Stimulated activated naive CD8-positive, alpha-beta T cell treated with anti-CD3 and anti-CD28 coated beads, Interleukin-15, Interleukin-2, amounts not matched to agents 100 ng/mL and 50 ng/mL, for 24 hours (primary cell): ENCODE data around the gene ST6GAL2.

ENCODE experiments used
- H3K27ac Mint-ChIP-seq: one replicate; pipeline ENCODE4 v1.8.0; 2021; ENCODE audit warnings: mild to moderate bottlenecking, mixed read lengths
- H3K27me3 Mint-ChIP-seq: one replicate; pipeline ENCODE4 v1.8.0; 2021; ENCODE audit warnings: mixed read lengths
- H3K36me3 Mint-ChIP-seq: one replicate; pipeline ENCODE4 v1.8.0; 2021; ENCODE audit warnings: low read depth, mixed read lengths
- H3K4me1 Mint-ChIP-seq: one replicate; pipeline ENCODE4 v1.8.0; 2021; ENCODE audit warnings: low read depth, mixed read lengths
- H3K4me3 Mint-ChIP-seq: one replicate; pipeline ENCODE4 v1.8.0; 2021; ENCODE audit warnings: mild to moderate bottlenecking, mixed read lengths
- H3K9me3 Mint-ChIP-seq: one replicate; pipeline ENCODE4 v1.8.0; 2021; ENCODE audit warnings: mixed read lengths

The ST6GAL2 gene

DNA sequence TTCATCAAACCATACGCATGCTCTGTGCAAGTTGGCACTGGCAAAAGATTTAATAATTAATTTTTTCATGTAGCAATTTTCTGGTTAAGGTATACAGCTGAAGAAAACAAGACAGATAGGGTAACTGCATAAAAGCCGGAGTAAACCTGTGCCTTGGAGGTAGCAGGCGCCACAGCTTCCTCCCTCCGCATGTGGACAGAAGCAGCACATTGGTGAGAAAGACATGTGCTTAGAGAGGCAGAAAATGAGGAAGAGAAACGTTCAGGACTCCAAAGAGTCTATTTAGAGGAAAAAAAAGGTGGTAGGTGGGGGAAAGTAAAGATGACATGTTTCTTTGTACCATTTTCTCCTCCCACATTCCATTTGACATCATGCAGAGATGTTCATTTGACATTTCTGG lies 9.3 kb downstream of the ST6GAL2 start:
- Mint-ChIP-seq H3K27ac (no peak overlapping the region), H3K4me3 (no peak overlapping the region), H3K9me3 (no peaks in the 10 kb centered on the region), H3K36me3 (no peaks in the 10 kb centered on the region), H3K27me3 (peaks cover 2% of the 10 kb centered on the region), H3K4me1 (no peaks in the 10 kb centered on the region)

DNA sequence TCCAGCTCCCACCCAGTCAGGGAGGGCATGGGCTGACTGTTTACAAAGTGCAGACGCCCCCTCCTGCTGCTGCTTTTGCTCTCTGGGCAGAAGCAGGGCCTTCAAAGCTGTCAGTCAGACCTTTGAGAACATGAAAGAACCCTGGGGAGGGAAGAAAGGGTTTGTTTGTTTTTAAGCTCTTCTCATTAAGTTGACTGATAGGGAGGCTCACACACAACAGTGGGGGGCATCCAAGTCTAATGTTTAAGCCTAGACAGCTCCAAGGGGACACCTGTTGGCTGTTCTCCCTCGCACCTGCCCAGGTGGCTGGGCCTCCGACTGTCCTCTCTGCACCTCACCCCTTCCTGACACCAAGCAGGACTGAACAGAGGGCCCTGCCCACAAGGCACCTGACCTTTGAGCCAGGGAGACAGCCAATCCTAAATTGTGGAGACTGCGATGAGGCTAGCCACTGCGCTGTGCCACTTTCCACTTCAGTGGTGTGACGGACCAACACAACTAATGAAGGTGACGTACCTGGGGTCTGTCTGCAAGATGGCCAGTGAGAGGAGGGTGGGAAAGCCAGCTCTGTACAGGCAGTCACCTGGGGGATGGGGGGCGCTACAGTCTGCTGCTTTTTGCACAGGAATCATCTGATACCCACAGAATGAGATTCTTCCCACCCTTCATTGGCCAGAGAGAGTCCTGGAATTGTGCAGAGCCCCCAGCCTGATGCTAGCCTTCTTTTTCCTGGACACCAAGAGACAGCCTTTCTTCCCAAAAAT lies 16.3 kb downstream of the ST6GAL2 start:
- no peaks in the 10 kb centered on the region for H3K4me1 Mint-ChIP-seq
- H3K4me3 Mint-ChIP-seq, result no peak overlapping the region
- H3K27me3 Mint-ChIP-seq, result no peaks in the 10 kb centered on the region
- H3K36me3 Mint-ChIP-seq, result no peaks in the 10 kb centered on the region
- no peaks in the 10 kb centered on the region for H3K9me3 Mint-ChIP-seq
- H3K27ac Mint-ChIP-seq, result no peak overlapping the region

DNA sequence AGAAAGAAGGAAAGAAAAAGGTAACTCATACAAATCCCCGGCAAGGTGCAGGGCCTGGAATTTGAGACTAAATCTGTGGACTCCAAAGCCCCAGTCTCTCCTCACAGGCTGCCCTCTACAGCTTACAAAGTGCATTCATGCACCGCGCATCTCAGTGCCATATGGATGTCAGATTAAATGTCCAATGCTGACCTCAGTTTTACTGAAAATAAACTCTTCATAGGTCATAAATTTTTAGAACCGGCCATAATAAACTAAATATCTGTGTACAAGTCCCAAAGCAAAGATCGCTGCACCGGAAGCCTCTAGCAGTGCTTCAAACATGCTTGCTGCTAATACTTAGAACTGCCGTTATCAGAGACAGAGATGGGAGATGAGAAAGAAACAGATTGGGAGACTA lies 17.7 kb downstream of the ST6GAL2 start:
- H3K9me3 Mint-ChIP-seq, result no peaks in the 10 kb centered on the region
- H3K4me1 Mint-ChIP-seq, result no peaks in the 10 kb centered on the region
- H3K36me3 Mint-ChIP-seq, result no peaks in the 10 kb centered on the region
- H3K27me3 Mint-ChIP-seq, result no peaks in the 10 kb centered on the region
- H3K27ac Mint-ChIP-seq, result no peak overlapping the region
- H3K4me3 Mint-ChIP-seq, result no peak overlapping the region

DNA sequence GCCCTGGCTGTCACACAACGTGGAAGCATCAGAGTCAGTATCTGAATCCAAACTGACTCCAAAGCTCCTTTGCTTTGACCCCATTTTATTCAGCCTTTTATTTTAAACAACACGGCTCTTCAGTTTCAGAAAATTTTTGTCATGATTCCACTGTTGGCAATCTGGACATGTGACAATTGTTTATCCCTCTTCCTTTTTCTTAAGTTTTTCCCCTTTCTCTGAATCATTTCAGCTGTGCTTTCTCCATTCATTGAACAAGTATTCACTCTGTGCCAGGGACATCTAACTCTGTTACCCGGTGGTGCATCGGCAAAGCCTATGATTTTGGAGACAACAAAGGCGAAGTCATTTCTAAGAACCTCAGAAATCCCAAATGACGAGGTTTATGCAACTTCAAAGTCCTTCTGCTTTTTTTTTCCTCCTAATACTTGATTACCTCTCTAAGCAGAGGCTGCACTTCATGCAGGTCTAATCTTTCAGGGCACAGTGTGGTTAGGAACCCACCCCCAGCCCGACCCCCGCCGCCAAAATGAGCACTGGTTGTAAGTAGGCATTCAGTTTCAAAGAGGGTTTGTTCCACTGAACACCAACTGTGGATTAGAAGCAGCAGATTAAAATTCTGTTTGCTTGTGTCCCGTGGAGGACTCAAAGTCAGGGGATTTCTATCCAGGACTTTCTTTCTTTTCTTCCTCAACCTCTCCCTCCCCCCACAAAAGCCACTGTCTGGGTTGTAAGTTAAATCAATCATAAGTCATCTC lies 18.6 kb downstream of the ST6GAL2 start:
- H3K27ac Mint-ChIP-seq, result no peak overlapping the region
- no peaks in the 10 kb centered on the region for H3K27me3 Mint-ChIP-seq
- H3K36me3 Mint-ChIP-seq, result no peaks in the 10 kb centered on the region
- no peaks in the 10 kb centered on the region for H3K9me3 Mint-ChIP-seq
- no peaks in the 10 kb centered on the region for H3K4me1 Mint-ChIP-seq
- no peak overlapping the region for H3K4me3 Mint-ChIP-seq

DNA sequence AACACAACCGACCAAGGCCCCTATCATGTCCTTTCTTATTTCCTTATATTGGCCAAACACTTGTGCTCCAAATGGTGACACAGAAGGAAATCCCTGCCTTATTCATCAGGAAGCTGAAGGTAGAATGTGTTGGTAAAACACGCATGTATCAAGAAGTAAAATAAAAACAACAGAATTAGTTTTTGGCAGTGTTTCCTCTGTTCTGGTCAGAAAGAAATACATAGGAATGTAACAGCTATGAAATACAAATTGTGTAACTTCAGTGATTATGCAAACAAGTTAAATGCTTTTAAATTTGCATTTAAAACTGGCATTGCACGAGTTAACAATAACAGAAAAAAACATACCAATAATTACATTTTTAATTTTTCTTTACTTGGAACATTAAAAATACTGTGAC lies 19.3 kb downstream of the ST6GAL2 start:
- Mint-ChIP-seq H3K27me3 (no peaks in the 10 kb centered on the region), H3K4me1 (no peaks in the 10 kb centered on the region), H3K4me3 (no peak overlapping the region), H3K9me3 (no peaks in the 10 kb centered on the region), H3K27ac (no peak overlapping the region), H3K36me3 (no peaks in the 10 kb centered on the region)

DNA sequence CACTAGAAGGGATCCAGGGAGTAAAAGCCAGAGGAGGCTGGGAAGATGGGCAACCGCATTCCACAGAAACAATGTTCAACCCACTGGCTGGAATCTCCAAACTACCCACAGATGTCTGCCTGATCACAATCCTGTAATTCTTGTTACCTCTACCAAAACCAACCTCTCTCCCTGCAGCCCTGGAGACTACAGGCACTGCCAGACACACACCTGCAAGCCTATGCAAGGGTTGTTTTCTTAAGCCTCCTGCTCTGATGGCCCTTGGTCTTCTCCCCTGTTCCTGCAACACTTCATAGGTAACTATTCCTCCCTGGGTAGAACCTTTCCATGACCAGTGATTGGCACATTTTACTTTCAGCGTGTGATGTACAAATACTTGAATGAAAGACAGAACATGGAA lies 21.9 kb downstream of the ST6GAL2 start:
- H3K4me3 Mint-ChIP-seq, result no peak overlapping the region
- H3K9me3 Mint-ChIP-seq, result no peaks in the 10 kb centered on the region
- H3K27me3 Mint-ChIP-seq, result no peaks in the 10 kb centered on the region
- H3K4me1 Mint-ChIP-seq, result no peaks in the 10 kb centered on the region
- no peak overlapping the region for H3K27ac Mint-ChIP-seq
- H3K36me3 Mint-ChIP-seq, result no peaks in the 10 kb centered on the region

DNA sequence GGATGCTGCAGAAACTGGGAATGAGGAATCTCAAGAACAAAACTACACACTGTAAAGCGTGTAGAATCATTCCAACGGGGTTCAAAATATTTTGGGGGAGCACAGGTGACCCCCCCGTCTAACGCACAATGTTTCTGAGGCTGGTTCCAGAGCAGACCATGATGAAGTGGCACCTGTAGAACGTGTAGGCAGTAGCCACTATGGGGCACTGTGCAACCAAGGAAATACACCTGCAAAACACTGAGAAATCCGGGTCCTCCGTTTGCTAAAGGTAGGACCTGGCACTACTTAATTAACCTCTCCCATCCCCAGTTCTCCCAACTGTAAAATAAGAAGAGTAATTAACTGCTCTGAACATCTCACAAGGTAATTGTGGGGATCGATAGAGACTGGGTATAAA lies 22.6 kb downstream of the ST6GAL2 start:
- Mint-ChIP-seq H3K4me3 (no peak overlapping the region), H3K36me3 (no peaks in the 10 kb centered on the region), H3K4me1 (no peaks in the 10 kb centered on the region), H3K9me3 (peaks cover 4% of the 10 kb centered on the region), H3K27ac (no peak overlapping the region), H3K27me3 (no peaks in the 10 kb centered on the region)

DNA sequence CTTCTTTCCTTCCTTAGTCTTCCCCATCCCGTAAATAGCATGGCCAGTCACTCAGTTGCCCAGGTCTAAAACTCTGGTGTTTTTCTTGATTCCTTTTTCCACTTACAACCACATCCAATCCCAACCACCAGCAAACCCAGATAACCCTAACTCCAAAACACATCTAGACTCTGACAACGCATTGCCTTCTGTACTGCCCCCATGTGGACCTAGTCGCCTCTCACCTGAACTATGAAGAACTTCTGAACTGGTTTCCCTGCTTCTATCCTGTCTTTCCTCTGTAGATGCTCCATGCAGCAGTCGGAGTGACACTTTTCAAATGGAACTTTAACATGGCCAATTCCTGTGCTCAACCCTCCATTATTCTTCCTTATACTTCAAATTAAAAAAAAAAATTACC lies 26.5 kb downstream of the ST6GAL2 start:
- Mint-ChIP-seq H3K9me3 (peaks cover 8% of the 10 kb centered on the region), H3K27me3 (no peaks in the 10 kb centered on the region), H3K36me3 (no peaks in the 10 kb centered on the region), H3K27ac (no peak overlapping the region), H3K4me3 (no peak overlapping the region), H3K4me1 (no peaks in the 10 kb centered on the region)

DNA sequence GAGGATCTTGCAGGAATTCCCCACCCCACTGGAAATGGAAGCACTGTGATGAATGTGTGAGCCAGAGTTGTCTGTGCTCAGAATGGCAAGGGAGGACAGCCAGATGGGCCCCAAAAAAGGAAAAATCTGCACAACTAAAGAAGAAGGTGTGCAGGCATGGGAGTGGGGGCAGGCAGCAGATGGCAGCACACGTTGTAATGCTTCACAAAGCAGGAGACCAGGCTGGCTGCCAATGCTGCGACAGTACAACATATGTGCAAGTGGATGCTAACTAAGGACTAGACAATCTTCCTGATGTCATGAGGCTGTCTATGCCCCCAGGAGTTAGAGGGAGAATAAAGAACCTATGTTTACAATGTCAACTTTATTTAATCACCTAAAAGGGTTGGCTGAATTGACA lies 27.2 kb downstream of the ST6GAL2 start:
- Mint-ChIP-seq H3K4me1 (no peaks in the 10 kb centered on the region), H3K36me3 (no peaks in the 10 kb centered on the region), H3K4me3 (no peak overlapping the region), H3K27ac (no peak overlapping the region), H3K9me3 (peaks cover 8% of the 10 kb centered on the region), H3K27me3 (no peaks in the 10 kb centered on the region)

DNA sequence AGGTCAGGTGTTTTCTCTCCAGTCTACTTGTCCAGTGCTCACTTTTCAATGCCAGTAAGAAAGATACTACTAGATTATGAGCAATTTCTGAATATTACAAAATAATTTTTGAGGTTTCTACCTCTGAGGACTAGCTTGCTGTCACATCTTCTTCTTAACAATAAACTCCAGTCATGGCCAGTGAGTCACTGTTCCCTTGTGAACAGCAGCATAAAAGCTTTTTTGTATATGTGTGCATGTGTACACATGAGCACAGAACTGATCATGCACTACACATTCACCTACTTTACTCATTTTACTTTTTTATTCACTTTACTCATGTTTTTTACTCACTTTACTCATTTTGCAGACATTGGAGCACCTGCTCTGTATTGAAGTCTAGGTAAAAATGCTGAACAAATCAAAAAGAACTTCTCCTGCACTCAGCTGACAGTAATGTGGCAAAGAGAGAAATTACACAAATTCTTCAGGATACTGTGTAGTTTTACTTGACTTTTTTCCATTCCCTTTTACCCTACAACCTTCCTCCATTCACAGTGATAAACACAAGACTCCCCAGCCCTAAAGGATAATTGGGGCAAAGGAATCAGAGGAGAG lies 28.0 kb downstream of the ST6GAL2 start:
- Mint-ChIP-seq H3K27me3 (no peaks in the 10 kb centered on the region), H3K4me3 (no peak overlapping the region), H3K9me3 (peaks cover 8% of the 10 kb centered on the region), H3K4me1 (no peaks in the 10 kb centered on the region), H3K36me3 (no peaks in the 10 kb centered on the region), H3K27ac (no peak overlapping the region)

DNA sequence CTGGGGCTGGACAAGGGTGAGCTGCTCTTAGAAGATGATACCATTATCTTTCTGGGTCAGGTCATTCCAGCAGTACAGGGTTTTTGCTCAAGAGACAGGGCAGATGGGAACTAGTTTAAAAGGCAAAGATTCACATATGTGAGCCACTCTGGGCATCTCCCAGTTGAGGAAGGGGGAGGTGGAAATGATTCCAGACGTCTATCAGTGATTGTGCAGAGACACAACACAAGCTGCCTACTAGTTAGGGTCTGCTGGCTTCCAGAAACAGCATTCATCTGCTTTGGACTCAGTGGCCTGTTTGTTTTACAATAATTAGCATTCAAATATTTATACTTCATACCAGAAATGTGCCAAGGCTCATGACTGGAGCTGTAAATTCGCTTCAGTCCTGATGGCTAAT lies 32.3 kb downstream of the ST6GAL2 start:
- Mint-ChIP-seq H3K4me1 (no peaks in the 10 kb centered on the region), H3K36me3 (no peaks in the 10 kb centered on the region)

DNA sequence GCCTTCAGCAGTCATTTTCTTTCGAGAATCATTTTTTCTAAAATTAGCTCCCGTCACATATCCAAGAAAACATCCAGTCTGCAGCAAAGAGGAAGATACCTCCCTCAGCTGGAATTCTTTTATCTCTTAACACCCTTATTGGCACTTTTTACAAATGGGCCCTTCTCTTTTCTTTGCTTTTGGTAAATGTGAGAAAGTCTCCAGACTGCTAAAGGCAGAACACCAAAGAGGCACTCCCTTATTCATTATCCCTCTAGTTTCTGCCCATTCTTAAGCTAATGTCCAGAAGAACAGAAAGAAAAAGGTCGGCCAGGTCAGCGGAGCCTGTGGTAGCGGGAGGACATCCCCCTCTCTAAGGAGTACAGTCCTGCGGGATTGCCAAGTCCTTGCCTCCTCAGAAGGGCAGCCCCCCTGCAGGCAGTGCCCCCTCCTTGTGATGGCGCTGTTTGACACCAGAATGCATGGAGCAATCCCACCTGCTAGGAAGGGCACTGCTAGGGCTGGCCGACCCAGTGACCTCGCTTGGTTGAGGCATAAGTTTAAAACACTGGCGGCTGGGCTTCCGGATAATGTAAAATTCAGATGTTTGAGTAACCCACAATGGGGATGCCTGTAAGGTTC lies 34.0 kb downstream of the ST6GAL2 start:
- H3K4me1 Mint-ChIP-seq, result no peaks in the 10 kb centered on the region
- no peak overlapping the region for H3K4me3 Mint-ChIP-seq
- no peaks in the 10 kb centered on the region for H3K9me3 Mint-ChIP-seq
- H3K27me3 Mint-ChIP-seq, result no peaks in the 10 kb centered on the region
- no peak overlapping the region for H3K27ac Mint-ChIP-seq
- no peaks in the 10 kb centered on the region for H3K36me3 Mint-ChIP-seq

More for the DNA sequence above, 32.3 kb downstream of the ST6GAL2 start:
- Mint-ChIP-seq H3K27ac (no peak overlapping the region), H3K9me3 (peaks cover 7% of the 10 kb centered on the region), H3K4me3 (no peak overlapping the region), H3K27me3 (no peaks in the 10 kb centered on the region)

DNA sequence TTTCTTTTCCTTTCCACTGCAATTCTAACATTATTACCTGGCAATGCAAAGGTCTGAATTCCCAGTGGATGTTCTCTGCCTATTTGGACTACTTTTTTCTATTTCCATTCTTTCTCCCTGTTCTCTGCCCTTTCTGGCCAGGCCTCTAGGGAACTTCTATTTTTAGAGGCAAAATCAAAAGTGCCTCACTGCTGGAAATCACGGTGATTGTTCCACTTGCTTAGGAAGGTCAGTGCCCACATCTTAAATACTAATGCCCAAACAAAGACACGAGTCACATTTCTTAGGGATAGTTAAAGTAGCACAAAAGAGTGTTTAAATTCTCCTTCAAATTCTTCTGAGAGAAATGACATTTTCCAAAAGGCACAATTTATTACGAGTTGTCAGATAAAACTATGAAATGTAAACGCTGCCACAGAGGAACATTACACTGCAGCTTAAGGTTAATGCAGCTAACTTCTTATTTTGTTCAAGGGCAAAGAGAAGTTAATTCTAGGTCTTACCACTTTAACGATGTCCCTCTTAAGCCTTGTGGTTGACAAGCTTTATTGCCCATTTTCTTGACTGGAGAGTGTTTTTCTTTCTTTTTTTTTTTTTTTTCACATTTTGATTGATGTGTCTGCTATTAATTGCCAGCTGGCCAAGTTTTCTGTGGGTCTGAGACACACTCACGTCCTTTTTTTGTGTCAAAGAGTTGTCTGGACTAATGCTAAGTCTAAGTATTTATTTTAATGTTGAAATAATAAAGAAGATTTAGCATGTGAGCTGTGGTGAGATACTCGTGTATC lies 34.7 kb downstream of the ST6GAL2 start:
- Mint-ChIP-seq H3K9me3 (no peaks in the 10 kb centered on the region), H3K27me3 (no peaks in the 10 kb centered on the region), H3K36me3 (no peaks in the 10 kb centered on the region), H3K4me3 (no peak overlapping the region), H3K4me1 (no peaks in the 10 kb centered on the region), H3K27ac (no peak overlapping the region)

DNA sequence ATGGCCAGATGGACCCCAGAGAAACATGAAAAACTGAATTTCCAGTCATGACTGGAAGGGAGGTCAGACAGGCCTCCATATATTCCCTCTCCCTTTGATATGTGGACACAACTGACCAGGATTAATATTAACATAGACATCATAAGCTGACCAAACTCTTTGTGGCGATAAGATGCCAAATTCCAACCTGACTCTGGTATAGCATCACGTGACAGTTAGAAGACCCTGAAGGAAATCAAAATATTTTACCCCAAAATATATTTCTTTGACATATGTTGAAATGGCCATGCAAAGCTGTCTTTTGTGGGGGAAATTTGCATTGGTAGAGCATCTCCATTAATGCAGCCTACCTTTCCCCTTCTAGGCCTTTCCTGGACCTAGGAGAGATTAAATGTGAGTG lies 36.7 kb downstream of the ST6GAL2 start:
- Mint-ChIP-seq H3K4me3 (no peak overlapping the region), H3K9me3 (no peaks in the 10 kb centered on the region), H3K27me3 (no peaks in the 10 kb centered on the region), H3K4me1 (no peaks in the 10 kb centered on the region), H3K36me3 (no peaks in the 10 kb centered on the region), H3K27ac (no peak overlapping the region)
